HG02973 (cell line): ENCODE data around the gene MORN5.

Source experiments
- ATAC-seq: cut with Tn5 transposase; IDR thresholded peaks from one replicate; pipeline ENCODE4 v1.9.1; 2021; ENCODE audit warnings: moderate library complexity; ENCODE audit not compliant: unreplicated experiment

MORN5 gene

DNA sequence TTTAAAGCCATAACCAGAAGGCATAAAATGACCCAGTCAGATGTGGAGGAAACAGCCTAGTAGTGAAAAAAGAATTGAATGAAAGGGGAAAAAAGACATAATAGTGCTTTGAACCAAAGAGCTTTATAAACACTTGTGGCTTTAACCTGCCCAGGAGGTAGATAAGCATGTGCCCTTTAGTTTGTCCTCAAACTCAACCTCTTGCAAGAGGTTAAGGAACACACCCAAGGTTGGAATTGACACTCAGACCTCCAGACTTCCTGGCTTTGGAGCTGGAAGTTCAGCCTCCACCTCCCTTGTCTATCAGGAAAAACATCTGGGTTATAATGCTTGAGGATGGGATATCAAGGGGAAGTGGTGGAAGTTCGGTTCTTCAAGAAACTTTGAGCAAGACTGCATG is 16.4 kb upstream of the MORN5 start:
- ATAC-seq, result no peak

DNA sequence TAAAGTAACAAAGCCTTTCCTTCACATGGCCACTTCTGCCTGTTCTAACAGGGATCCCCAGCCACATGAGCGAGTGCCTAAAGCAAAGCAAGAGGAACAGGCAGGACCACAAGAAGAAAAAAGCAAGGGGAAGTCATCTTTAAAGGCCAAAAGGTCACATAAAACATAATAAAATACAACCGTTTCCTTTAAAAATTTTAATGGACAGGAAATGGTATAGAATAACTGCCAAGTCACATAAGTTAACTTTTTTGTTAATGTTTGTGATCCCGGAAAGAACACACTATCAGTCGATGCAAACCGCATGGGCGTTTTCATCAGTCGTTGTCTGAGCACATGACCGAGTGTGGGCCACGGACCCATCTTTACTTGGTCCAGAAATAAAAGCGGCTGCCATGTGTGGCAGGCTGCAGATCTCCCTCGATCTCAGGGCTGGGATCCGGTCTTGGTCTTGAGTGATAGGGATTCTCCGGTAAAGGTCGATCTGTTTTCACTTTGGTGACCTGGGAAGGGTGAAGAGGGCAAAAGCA is 15.8 kb upstream of the MORN5 start:
- no peak for ATAC-seq

DNA sequence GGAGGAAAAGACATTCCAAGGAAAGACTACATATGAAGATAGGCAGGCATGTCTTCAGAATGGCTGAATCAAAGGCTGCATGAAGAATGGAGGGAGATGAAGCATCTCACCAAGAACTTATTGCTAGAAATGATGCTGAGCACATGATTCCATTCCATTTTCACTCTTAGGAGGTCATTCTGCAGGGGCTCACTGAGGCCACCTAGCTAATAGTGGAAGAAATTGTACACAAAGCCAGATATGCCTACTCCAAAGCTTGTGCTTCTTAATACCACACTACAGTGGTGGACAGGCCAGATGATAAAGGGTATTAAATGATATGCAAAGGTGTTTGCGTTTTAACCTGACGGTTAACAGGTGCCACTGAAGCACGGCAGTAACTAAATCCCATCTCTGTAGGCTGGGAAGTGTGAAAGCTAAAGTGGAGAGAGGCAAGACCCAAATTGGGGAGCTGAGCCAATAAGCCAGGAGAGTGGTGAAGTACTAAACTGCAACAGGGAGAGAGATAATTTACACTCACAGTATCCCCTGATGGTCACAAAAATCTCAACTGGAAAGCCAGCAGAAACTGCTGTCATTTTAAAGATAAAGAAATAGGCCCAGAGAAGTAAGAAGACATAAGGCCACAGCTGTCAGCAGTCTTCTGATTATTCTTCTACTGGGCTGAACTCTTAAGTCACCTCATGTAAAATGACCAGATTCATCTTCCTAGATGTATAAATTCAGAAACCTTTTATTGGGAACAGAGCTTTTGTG is 14.7 kb upstream of the MORN5 start:
- ATAC-seq, result no peak

DNA sequence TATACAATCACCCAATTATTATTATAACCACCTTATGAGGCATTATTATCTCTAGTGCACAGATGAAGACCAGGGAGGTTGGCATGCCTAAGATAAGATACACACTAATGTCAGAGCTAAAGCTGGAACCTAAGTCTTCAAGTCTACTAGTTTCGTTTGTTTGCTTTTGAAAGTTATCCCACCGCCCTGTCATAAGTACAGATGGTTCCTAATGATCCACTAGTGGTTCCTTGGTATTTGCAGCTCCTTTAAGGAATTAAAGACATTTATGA is 14.2 kb upstream of the MORN5 start:
- ATAC-seq, result no peak

DNA sequence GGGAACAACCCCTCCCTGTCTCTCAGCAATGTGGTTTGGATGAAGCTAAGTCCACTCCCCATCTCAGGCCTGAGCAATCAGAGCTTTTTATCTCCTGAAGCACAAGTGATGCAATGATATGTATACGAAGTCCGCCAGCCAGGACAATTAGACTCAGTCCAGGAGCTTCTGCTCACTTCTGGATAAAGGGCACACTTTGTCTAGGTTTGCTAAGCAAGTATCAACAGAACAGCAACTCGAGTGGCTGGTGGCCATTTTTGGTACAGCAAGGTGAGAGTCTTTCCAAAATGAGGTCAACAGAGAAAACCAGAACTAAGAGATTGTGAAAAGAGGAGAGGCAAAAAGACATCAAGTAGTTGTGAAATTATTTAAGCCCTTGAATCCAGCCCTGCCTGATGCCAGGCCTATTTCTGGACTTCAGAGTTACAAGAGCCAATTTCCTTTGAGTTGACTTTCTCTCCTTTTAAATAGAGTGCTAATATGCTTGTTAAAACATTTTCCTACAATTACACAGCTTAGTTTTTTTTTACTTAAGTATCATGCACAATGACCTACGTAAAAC is 8.4 kb upstream of the MORN5 start:
- ATAC-seq, result no peak

DNA sequence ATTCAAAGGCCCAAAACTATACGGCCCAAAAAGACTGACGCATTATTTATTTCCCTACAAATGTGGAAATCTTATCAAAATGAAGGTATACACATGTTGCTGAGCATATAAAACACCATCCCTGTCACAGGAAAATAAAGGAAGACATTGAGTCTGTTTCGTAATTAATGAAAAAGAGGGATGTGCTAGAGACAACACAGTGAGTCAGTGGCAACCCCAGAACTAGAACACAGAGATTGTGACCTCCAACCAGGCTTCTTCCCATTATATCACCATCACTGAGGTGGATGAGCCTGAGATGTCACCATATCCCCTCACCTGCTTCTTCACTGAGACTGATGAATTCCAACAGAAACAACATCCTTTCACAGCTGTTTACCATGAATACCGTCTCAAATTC is 3.9 kb upstream of the MORN5 start:
- ATAC-seq, result no peak

DNA sequence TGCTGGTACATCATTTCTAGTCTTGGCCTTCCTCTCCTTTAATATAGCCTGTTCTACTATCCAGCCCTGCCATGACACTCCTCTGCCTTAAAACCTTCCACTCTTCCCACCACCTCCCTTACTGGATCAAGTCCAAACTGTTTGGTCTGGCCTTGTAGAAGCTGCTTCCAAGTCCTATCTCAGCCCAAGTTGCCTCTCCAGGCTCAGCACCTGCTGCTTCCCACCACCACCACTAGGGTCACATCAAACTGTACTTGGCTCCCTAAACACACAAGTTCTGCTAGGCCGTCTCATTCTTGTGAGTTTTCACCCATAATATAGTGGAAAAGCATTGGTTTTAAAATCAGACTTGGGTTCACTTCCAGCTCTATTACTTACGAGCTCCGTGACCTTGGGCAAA is 1.5 kb upstream of the MORN5 start:
- ATAC-seq, result no peak

DNA sequence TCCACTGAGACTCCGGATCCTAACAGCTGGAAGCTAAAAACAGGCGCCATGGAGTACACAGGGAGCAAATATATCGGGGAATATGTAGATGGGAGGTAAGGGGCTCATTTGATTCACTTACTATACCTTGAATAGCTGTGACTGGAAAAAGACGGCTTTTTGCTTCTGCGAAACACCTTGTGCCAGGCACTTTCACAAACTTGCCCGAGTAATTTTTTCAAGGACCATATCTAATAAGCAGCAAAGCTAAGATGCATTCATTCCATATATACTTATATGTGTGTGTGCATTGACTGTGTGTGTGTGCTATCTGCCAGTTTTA is 178 bp downstream of the MORN5 start:
- ATAC-seq, result no peak

DNA sequence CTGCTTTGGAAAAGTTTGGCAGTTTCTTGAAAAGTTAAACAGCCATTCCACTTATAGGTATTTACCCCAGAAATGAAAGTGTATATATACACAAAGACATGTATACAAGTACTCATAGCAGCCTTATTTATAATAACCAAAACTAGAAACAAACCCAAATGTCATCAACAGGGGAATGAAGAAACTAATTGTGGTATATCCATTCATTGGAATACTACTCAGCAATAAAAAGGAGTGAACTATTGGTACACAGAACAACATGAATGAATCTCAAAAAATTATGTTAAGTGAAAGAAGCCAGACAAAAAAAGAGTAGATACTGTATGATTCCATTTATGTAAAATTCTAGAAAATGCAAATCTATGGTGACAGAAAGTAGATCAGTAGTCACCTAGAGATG is 2.7 kb downstream of the MORN5 start:
- ATAC-seq, result no peak

DNA sequence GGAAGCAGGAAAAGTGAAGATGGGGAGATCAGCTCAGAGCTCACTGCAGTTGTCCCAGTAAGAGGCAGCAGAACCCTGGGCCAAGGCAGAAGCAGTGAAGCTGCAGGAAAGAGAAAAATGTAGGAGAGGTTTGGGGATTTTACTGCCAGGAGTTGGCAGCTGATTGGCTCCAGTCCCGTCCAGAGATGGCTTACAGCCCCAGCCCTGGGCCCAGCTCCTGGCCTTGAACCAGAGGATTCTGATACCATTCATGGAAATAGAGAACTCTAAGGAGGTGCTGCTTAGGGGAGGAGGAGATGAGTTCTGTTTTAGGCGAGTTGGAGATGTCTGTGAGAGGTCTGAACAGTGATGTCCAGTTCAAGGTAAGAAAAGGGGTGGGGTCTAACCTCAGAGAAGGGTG is 4.6 kb downstream of the MORN5 start:
- no peak for ATAC-seq

DNA sequence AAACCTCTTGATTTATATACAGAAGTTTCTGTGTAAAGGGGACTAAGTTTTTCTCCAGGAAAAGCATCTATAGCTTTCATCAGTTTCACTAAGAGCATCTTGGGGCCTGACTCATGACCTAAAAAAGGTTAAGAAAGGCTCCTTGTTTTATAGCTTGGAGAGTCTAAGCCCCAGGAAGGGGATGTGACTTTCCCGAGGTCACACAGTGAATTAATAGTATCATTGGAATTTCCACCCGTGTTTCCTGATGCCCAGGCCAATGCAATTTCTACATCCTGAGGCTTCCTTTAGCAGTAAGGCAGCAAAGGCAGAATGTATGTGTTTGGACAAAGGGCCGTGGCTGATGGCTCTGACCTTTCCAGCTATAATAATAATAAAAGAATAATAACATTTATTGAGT is 8.6 kb downstream of the MORN5 start:
- ATAC-seq, result no peak

DNA sequence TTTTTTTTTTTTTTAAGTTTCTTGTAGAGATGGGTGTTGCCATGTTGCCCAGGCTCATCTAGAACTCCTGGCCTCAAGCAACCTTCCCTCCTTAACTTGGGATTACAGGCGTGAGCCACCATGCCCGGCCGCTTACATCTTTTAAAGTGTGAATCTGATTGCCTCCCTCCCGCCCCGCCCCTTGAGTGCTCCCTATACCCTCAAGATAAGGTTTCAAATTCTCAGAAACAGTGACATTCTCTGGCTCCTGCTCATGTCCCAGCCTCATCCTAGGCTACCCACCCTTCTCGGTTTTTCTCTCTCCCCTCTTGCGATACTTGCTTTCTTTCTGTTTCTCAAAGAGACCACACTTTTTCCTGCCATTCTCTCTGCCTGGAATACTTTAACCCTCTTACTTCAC is 12.4 kb downstream of the MORN5 start:
- ATAC-seq, result no peak

DNA sequence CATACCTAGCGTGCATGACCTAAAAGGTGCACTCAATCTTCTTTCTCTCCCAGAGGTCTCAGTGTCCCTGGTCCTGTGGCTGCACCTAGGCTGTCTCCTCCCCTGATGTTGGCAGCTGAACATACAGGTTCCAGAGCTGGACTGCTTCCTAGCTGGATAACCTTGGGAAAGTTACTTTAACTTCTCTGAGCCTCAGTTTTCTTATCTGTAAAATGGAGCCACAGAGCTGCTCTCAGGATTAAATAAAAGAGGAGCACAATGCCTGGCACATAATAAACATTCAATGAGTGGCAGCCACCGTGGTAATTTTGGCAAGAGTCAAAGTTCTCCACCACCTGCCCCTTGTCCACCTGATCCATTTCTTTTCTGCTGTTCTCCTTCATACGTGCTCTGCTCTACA is 14.0 kb downstream of the MORN5 start:
- no peak for ATAC-seq

DNA sequence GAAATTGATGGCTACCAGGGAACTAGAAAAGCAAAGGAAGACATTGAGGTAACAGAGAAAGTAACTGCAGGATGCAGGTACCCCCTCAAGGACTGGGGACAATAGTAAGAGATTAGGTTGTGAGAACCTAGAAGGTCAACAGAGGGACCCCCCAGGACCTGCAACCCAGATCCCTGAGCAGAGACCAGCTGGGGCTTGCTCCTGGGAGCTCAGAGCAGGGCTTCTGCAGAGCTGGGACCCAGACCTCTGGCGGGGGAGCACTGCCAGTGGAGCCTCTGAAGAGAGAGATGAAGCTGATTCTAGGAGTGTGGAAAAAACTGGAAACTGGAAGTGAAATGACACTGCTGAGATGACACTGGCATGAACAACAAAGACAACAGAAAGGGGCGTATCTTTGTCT is 17.2 kb downstream of the MORN5 start:
- ATAC-seq, result no peak

DNA sequence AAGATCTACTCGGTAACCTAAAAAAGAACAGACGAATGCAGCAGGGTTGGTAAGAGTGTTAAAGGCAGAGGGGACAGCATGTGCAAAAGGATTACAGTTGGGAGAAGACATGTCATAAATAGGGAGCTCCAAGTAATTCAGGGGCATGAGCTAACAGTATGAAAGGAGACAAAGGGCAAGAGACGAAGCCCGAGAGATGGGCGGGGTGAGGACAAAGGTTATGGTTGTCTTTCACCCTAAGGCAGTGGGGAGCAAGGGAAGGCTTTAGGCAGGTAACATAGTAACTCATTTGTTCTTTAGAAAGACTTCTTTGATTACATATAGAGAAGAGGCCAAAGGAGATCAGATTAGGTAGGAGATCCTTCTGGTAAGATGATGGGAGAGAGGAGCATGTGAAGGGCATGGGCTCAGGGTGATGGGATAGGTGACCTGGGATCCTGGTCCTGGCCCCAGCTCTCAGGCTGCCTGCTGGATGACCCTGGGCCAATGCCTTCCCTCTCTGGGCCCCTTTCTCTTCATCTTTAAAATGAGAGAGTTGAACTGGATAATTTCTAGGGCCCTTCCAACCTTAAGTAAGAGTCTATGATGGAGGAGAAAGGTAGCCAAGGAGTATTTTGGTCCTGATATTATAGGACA is 19.5 kb downstream of the MORN5 start:
- no peak for ATAC-seq

DNA sequence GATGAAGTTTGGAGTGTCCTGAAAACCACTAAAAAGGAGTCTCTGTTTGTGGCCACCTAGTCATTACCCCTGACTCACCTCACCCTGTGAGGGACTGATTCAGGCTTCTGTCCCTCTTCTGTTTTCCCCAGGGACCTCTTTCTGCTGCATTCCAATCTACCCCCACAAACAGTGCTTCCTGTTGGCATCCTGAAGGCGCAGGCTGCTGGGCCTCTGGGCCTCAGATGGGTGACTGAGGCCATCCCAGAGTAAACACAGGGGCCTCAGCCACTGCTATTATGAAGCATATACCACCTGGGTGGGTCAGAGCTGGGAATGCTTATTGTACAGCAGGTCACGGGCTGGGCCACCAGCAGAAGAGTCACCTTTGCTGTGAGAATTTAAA is 20.0 kb downstream of the MORN5 start:
- no peak for ATAC-seq

DNA sequence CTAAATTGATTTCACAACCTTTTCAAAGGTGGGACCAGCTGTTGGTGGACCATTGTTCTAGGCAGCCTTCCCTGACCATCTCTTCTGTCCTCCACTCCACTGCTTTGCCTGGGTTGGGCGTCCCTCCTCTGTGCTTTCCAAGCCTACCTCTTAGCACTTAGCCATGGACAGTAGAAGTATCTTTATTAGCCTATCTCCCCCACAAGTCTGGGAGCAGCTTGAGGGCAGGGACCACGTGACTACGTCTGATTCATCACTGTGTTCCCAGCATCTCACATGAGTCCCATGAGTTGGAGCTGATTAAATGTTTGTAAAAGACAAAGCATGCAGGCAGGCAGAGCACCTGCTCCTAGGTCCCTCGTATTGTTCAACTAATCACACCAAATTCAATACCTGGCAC is 20.9 kb downstream of the MORN5 start:
- ATAC-seq, result no peak

DNA sequence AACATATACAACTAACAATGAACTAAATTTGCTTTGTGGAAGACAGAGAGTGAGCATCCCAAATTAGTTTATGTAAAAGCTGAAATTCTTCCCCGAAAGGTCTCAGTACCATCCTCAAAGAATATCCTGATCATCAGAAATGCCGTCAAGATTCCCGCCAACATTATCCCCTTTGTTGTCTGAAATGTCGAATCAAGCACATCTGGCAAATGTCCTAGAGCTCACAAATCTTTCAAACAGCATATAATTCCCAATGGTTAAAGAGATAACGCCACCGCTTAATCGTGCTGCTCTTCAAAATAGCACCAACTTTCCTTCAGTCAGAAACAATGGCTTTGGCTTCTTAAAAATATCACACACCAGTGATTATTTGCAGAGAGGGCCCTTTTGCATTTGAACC is 23.8 kb downstream of the MORN5 start:
- no peak for ATAC-seq

DNA sequence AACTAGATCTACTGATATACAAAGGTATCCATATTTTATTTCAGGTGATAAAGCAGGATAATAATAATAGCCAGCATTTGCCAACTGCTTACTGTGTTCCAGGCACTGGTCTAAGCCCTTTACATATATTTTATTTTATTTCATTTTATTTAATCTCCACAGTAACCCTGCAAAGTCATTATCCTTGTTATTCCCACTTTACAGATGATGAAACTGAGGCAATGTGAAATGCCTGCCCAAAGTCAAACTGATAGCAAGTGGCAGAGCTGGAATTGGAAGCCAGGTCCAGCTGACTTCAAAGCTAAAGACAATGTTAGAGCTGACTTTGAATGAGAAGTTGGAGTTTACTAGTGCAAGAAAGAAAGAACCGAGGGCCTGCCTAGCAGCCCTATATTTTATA is 24.8 kb downstream of the MORN5 start:
- ATAC-seq, result no peak

DNA sequence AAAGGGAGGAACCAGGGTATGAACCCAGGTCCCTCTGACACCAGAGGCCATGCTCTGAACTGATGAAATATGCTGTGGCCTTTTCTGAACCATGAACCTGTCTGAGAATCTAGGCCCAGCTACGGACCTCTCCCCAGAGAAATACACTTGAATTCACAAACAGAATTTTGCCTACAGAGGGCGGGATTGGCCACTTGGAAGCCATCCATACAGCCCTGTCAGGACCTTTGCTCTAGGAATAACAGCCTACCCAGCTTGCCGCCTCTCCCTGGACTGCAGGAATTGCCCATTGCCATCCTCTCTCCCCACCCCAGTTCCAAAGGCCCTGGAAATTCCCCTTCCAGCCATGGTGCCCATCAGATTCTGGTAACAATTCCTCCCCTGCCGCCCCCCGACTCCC is 26.6 kb downstream of the MORN5 start:
- no peak for ATAC-seq

DNA sequence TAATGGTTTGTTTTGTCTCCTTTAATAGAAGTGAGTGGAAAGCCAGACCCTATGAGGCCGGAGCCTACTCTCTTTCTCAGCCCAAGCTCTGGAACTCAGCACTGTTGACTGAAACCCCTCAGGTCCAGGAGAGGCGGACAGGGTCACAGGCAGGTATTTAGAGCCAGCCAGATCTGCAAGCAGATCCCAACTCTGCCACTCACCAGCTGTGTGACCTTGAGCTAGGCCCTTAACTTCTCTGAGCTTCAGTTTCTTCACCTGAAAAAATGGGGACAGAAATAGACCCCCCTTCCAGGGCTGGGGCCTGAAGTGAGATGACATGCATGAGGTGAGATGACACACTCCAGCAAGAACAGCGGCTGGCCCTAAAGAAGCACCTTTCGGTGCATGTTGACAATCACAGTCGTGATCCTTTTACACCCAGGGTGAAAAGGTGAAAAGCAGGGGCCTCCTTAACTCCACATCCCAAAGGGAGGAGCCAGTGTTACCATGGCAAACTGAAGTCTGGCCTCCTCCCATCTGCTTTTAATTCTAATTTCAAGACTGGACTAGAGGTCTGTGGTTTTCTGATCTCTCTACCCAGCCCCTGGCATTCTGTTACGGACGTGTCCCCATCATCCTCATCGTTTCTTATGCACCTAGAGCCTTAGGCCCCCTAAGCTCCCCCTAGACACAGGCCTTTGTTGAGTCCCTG is 27.2 kb downstream of the MORN5 start:
- ATAC-seq, result no peak

DNA sequence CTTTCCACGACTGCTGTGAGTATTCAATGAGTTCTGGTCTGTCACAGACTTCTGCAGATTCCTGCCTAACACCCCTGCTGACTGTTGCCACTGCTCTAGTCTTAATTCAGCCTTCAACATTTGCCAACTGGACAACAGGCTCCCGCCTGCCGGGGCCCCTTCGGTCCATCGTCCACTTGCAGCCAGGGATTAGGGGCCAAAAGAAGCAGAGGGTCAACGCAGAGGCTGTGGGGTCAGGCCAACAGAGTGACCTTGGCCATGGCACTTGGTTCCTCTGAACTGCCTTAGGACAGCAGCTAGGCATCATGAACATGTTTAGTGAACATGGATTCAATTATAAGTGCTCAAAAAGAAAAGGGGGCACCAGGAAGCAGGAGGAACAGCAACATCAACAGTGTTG is 28.7 kb downstream of the MORN5 start:
- ATAC-seq, result no peak
